Activated CD4-positive, alpha-beta T cell treated with anti-CD3 and anti-CD28 coated beads for 24 hours (primary cell): ENCODE measurements around the gene HMGB4.

ENCODE experiments used
- DNase-seq, 2 donors: peaks; one replicate each; pipeline ENCODE4 v3.0.0-alpha.2; 2020; ENCODE audit warnings: low read depth in 2 of 2

The HMGB4 gene, protein sequence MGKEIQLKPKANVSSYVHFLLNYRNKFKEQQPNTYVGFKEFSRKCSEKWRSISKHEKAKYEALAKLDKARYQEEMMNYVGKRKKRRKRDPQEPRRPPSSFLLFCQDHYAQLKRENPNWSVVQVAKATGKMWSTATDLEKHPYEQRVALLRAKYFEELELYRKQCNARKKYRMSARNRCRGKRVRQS

GRCh38 chr1:33863779-33864178 is at the start of gene HMGB4:
TSS of gene HMGB4 (plus strand) at chr1:33864079. CDS start at chr1:33864192, 113 bp downstream.
- DNase-seq, result no peak

DNA sequence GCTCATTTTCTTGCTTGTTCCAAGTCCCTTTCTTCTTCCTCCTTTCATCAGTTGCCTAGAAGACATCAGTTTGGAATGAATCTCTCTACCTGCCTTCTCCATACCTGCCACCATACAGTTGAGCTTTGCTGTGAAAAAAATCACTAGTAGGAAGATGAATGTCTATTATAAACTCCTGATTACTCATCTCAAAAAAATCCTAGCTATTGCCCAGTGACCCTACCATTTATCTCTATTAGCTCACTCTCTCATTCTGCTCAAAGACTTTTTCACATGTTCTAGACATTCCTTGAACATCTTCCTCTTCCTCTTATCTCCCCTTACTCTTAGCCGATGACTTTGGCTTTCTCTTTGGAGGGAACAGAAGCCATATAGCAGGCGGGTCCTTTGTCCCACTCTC is 49.7 kb upstream of the HMGB4 start:
- no peak for DNase-seq

GRCh38 chr1:33815061-33815460 is 48.8 kb upstream of the HMGB4 start:
- no peak for DNase-seq

- no peak for DNase-seq
Measured at GRCh38 chr1:33818071-33818470, 45.8 kb upstream of the HMGB4 start.

GRCh38 chr1:33819290-33819912 is 44.5 kb upstream of the HMGB4 start:
- no peak for DNase-seq

DNA sequence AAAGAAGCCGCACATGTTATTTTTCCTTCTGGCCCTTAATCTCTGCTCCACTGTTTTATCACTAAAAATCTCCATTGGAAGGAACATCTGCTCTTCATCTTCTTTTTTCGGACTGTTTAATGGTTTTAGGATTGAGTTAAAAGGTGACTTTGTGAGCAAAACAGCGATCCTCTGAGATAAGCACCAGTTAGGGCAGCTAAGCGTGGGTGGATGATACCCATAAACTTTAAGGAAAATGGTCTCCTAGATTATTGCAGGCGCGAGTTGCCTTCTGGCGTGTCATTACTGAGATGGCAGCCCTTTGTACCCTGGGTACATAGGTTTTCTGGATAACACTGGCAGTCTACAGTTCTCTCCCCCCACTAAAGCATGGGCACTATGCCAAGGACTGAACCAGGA is 44.0 kb upstream of the HMGB4 start:
- DNase-seq, result no peak

- DNase-seq, result no peak
Measured at GRCh38 chr1:33820804-33821203, 43.1 kb upstream of the HMGB4 start.

- no peak for DNase-seq
Measured at GRCh38 chr1:33821291-33821690, 42.6 kb upstream of the HMGB4 start.

DNA sequence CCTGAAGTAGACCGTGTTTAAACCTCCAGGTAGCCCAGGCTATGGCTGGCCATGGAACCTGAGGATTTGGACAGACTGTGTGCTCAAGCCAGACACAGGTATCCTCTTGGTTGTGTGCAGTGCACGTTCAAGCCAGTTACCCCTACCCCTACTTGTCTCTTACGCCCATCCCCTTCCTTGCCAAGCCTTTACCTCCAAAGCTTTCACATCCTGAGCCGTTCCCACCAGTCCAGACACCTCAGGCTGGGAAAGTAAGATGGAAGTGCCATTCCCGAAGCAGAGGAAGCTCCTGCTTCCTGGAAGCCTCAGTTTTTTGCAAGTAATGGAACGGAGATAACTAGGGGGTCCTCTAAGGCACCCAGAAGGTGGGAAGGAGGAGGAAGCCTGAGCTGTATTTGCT is 41.5 kb upstream of the HMGB4 start:
- DNase-seq, result no peak

DNA sequence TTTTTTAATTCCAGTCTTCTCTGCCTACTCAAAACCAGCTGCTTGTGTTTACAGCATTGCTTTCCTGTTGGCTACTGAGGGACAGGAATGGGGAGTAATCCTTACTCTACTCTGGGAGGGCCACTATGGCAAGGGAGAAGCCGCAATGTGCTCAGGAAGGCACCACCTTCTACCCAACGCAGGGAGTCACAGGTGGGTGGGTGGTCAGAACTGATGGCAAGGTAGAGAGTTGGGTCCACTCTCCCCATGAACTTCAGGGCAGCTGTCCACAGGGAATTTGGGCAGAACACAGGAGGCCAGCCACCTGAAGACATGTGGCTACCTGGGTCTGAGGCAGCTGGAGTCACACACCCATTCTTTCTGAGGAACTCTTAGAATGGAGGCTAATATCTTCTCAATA is 40.5 kb upstream of the HMGB4 start:
- no peak for DNase-seq

DNA sequence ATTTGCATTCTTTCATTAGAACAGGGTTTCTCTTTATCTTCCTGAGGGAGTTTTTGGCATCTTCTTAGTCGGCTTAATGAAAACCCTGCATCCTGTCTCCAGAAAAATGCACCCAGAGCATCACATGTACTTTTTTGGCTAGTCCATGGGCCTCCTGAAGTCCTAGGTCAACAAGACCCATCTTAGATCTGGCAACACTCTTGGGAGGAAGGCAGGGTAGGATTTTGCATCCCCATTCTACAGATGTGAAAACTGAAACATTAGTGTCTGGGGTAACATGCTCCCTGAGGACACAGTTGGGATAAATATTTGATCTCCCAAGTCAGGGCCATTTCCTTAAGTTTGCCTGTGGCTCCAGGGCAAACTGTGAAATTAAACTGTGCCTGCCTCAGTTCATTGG is 40.0 kb upstream of the HMGB4 start:
- DNase-seq, result no peak

DNA sequence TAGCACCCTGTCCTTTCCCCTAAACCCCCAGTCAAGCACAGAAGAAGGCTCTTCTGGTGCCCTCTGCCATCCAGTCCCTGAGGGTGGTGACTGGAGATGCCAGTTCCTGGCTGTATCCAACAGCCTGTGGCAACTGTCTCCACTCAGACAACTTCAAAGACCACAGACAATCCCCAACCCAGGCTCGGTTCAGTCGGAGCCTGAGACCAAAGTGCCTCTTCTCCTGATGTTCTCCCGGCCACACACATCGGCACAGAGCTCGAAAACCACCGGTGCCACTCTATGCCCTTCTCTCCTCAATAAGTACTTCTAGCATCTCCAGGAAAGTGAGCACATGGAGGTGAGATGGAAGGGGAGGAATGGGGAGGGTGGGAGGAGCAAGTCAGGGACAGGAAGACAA is 39.6 kb upstream of the HMGB4 start:
- DNase-seq, result no peak

DNA sequence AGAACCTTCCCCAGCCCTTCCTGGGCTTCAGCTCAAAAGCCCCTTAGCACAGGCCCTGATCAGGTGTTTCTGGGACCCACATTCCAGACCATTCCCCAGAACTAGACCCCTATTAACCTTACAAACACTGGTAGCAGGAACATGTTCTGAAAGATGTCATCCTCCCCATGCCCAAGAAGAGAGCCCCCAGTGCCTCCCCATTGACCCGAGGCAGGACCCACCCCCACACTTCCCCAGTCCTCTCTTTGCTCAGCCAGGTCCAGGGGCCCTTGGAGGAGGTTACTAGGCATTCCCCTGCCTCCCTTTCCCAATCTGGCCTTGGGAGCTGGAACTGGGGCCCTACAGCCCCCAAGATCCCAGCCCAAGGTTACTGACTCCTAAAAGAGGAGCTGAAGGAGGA is 38.9 kb upstream of the HMGB4 start:
- no peak for DNase-seq

DNA sequence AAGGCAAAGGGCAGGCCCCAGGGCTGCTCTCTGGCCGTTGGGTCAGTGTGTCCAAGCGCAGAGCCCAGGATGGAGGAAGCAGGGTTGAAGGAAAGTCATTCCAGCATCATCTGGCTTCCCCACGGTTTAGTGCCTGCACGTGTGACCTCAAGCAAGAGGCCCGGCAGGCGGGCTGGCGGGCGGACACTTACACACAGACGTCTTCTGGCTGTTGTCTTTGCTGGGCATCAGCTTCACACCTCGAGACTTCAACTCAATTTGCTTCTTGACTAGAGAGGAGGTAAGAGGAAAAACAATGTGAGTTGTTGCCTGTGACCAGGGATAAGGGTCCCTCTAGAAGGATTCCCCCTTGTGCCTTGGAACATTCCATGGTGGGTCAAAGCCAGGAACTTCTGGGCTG is 38.4 kb upstream of the HMGB4 start:
- no peak for DNase-seq

GRCh38 chr1:33826311-33826710 is 37.6 kb upstream of the HMGB4 start:
- DNase-seq, result no peak

GRCh38 chr1:33826711-33827110 is 37.2 kb upstream of the HMGB4 start:
- no peak for DNase-seq

DNA sequence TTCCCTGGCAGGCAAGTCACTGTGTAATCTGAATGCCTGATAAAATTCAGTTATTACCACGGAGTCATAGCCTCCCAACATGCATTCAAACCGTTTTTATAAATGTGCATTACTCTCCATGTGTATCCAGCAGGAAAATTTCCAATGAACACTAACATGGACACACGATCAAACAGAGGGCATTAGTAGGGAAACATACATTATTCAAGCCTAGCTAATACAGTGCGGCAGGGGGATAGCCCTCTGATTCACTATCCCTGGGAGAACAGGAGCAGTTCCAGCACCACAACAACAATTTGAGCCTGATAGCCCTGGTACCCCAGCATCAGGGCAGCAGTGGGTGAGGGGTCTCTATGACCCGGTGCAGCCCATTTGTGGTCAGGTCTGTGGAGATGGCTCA is 35.8 kb upstream of the HMGB4 start:
- DNase-seq, result no peak

- no peak for DNase-seq
Measured at GRCh38 chr1:33828654-33829053, 35.2 kb upstream of the HMGB4 start.

- DNase-seq, result no peak
Measured at GRCh38 chr1:33836911-33837310, 27.0 kb upstream of the HMGB4 start.

- DNase-seq, result no peak
Measured at GRCh38 chr1:33837635-33838034, 26.2 kb upstream of the HMGB4 start.

GRCh38 chr1:33841494-33841893 is 22.4 kb upstream of the HMGB4 start:
- DNase-seq, result no peak

DNA sequence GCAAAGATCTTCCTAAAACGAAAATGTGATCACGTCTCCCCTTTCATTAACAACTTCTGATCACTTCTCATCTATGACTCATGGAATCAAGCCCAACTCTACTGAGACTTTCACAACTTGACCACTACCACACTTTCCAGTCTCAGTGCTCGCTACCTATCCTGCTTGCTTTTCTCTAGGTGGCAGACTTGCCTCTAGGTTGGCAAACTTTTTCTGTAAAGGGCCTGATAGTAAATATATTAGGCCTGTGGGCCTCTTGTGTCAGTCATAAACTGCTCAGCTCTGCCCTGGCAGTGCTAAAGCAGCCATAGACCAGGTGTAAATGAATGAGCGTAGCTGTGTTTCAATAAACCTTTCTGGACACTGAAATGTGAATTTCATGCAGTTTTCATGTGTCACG is 21.5 kb upstream of the HMGB4 start:
- no peak for DNase-seq

GRCh38 chr1:33844166-33844565 is 19.7 kb upstream of the HMGB4 start:
- no peak for DNase-seq

DNA sequence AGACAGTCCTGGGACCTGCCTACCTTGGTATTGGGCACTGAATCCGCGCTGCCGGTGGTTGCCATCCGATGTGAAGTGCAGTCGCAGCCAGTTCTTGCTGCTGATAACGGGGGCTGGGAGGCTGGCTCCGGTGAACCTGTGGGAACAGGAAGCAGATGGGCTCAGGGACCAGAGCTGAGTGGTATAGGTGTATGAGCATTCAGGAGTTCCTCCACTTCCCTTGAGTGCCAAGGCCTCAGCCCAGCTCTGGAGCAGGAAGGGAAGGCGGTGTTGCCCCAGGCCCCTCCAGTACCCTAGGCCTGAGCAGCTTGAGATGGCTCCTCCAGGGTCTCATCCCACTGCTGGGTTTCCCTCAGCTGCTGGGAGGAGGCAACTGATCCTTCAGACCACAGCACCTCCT is 17.0 kb upstream of the HMGB4 start:
- DNase-seq, result no peak
